Transverse colon (tissue), 4 donors: ENCODE measurements around the gene PLXNB2. TPM values are rescaled to one million over a fixed set of nuclear protein-coding genes. Genes with fewer than 3 reads are reported as not detected.

Experiments
- DNase-seq: peaks from one replicate; pipeline ENCODE4 v3.0.0-alpha.2; 2019
- H3K27ac ChIP-seq, 4 donors: fragments of 200-600 bp; sonication (generic); 2 replicates each; pipeline ENCODE4 v1.5.1; 2016 to 2018; ENCODE audit warnings: inconsistent platforms in 4 of 4
- H3K27me3 ChIP-seq: fragments of 200-600 bp; sonication (generic); 2 replicates; pipeline ENCODE4 v1.5.1; 2017; ENCODE audit warnings: inconsistent platforms
- H3K36me3 ChIP-seq, 4 donors: fragments of 200-600 bp; sonication (generic); 2 replicates each; pipeline ENCODE4 v1.5.1; 2017 to 2019; ENCODE audit warnings: inconsistent platforms in 4 of 4
- H3K4me1 ChIP-seq, 4 donors: fragments of 200-600 bp; sonication (generic); 2 replicates each; pipeline ENCODE4 v1.5.1; 2017 to 2020; ENCODE audit warnings: inconsistent platforms in 4 of 4
- H3K4me3 ChIP-seq, 4 donors: fragments of 200-600 bp; sonication (generic); 1 replicate in 1 of 4; 2 replicates in 3 of 4; pipeline versions ENCODE4 v1.5.1 to v1.6.1; 2017 to 2019; ENCODE audit warnings: inconsistent platforms in 4 of 4
- H3K9me3 ChIP-seq, 2 donors: fragments of 200-600 bp; sonication (generic); 2 replicates each; pipeline ENCODE4 v1.5.1; 2017 to 2019; ENCODE audit warnings: inconsistent platforms in 2 of 2
- CTCF ChIP-seq, 5 experiments: fragments of 200-600 bp in 3 of 5; fragments of 450-650 bp in 2 of 5; sonication (generic) in 3 of 5; IDR thresholded peaks; 1 replicate in 2 of 5; 2 replicates in 3 of 5; pipeline ENCODE4 v1.5.1; 2016 to 2017; ENCODE audit warnings: antibody characterized with exemption in 5 of 5, inconsistent platforms in 3 of 5, mild to moderate bottlenecking in 2 of 5, moderate library complexity in 1 of 5
- EP300 ChIP-seq: sonication (generic); formaldehyde crosslinking; IDR thresholded peaks from one replicate; pipeline ENCODE4 v1.6.1; 2017; ENCODE audit warnings: antibody characterized with exemption, low read depth
- POLR2A ChIP-seq: fragments of 450-650 bp; IDR thresholded peaks from one replicate; pipeline ENCODE4 v1.6.1; 2016; ENCODE audit warnings: antibody characterized with exemption, mild to moderate bottlenecking, moderate library complexity
- POLR2AphosphoS5 ChIP-seq, 3 donors: sonication (generic); formaldehyde crosslinking; IDR thresholded peaks; one replicate each; pipeline ENCODE4 v1.6.1; 2016; ENCODE audit warnings: antibody characterized with exemption in 3 of 3
- WGBS, 2 donors: methylation state at CpG; one replicate each; pipeline ENCODE4 v1.1.5; 2018; ENCODE audit warnings: low coverage in 1 of 2; 5-methylcytosine and 5-hydroxymethylcytosine counted together
- in situ Hi-C, 4 donors: fragments of 200-750 bp; cut with MboI; loops; one replicate each; pipeline versions ENCODE4 v1.15.0 to v1.15.1; 2017; ENCODE audit warnings: low sequenced_read_pairs in 3 of 4, low pct_ligation_motif_present in 1 of 4, low pct_unique_long_range_greater_than_20kb in 1 of 4
- intact Hi-C: fragments of 100-400 bp; cut with DNase I; formaldehyde crosslinking; loops from one replicate; pipeline ENCODE4 v1.15.1; 2023; ENCODE audit warnings: low total_unique reads
- total RNA-seq, 4 donors: library from RNA; depleted of rRNA; stranded (reverse); fragments of >200 nt; gene quantifications; one replicate each; pipeline ENCODE4 v1.1.0, GENCODE V29; 2016

PLXNB2 gene
- total RNA-seq, 4 donors from 2014 or later, result 305 to 880 (median 460) TPM

GRCh38 chr22:50232481-50233151 is 74.8 kb downstream of the PLXNB2 start:
- no peaks in the 10 kb centered on the region for H3K4me1 ChIP-seq
- in situ Hi-C loops, result no loop called here
- H3K36me3 ChIP-seq, result no peaks in the 10 kb centered on the region
- TF ChIP-seq CTCF (IDR thresholded peaks at IDR 0.05) (no peak), EP300 (no peak), POLR2AphosphoS5 (IDR thresholded peaks at IDR 0.05) (no peak), POLR2A (no peak)
- no peaks in the 10 kb centered on the region for H3K9me3 ChIP-seq
- H3K4me3 ChIP-seq, result no peak overlapping the region
- 92 to 96% methylated on average over 4 to 20 of the region's 20 CpGs for WGBS, 2 donors
- DNase-seq, result no peak
- H3K27ac ChIP-seq, result no peak overlapping the region
- H3K27me3 ChIP-seq, result no peaks in the 10 kb centered on the region
- intact Hi-C loops, result no loop called here

GRCh38 chr22:50229370-50229769 is 78.1 kb downstream of the PLXNB2 start:
- Histone ChIP-seq H3K4me3 (no peak overlapping the region), H3K27me3 (no peaks in the 10 kb centered on the region), H3K4me1 (no peaks in the 10 kb centered on the region), H3K36me3 (peaks cover 0 to under 1% (median 0%) of the 10 kb centered on the region in 4 donors), H3K9me3 (no peaks in the 10 kb centered on the region), H3K27ac (no peak overlapping the region)
- DNase-seq, result no peak
- TF ChIP-seq POLR2AphosphoS5 (IDR thresholded peaks at IDR 0.05) (no peak), CTCF (IDR thresholded peaks at IDR 0.05) (no peak), POLR2A (no peak), EP300 (no peak)
- intact Hi-C loops (no loop called here), in situ Hi-C loops (no loop called here)
- WGBS, 2 donors, result 96 to 100% methylated on average over 2 to 16 of the region's 16 CpGs

- intact Hi-C loops (no loop called here), in situ Hi-C loops (no loop called here)
- no peaks in the 10 kb centered on the region for H3K27me3 ChIP-seq
- peaks cover 0 to 8% (median 0%) of the 10 kb centered on the region in 4 donors for H3K36me3 ChIP-seq
- H3K9me3 ChIP-seq, result no peaks in the 10 kb centered on the region
- no peaks in the 10 kb centered on the region for H3K4me1 ChIP-seq
- no peak for DNase-seq
- TF ChIP-seq EP300 (no peak), CTCF (IDR thresholded peaks at IDR 0.05) (no peak), POLR2A (no peak), POLR2AphosphoS5 (IDR thresholded peaks at IDR 0.05) (no peak)
- no peak overlapping the region for H3K27ac ChIP-seq
- WGBS, 2 donors, result 92 to 96% methylated on average over 4 to 9 of the region's 9 CpGs
- H3K4me3 ChIP-seq, result no peak overlapping the region
These were observed 79.1 kb downstream of the PLXNB2 start for GRCh38 chr22:50228366-50228765.

GRCh38 chr22:50227579-50228215 is 79.7 kb downstream of the PLXNB2 start:
- intact Hi-C loops, result no loop called here
- H3K27ac ChIP-seq, result no peak overlapping the region
- TF ChIP-seq POLR2A, result no peak
- TF ChIP-seq POLR2AphosphoS5 (IDR thresholded peaks at IDR 0.05), result no peak
- no peak for TF ChIP-seq CTCF (IDR thresholded peaks at IDR 0.05)
- TF ChIP-seq EP300, result no peak
- WGBS, 2 donors, result 97% methylated on average over 20 of the region's 25 CpGs; no CpG with 5 or more reads in 1 of the 2 donors
- H3K9me3 ChIP-seq, result no peaks in the 10 kb centered on the region
- no peaks in the 10 kb centered on the region for H3K4me1 ChIP-seq
- in situ Hi-C loops, result no loop called here
- no peaks in the 10 kb centered on the region for H3K27me3 ChIP-seq
- H3K36me3 ChIP-seq, result peaks cover 0 to 11% (median 3%) of the 10 kb centered on the region in 4 donors
- DNase-seq, result no peak
- H3K4me3 ChIP-seq, result no peak overlapping the region
